DOHH2 (cell line): ENCODE results near the gene LCN15.

Source experiments
- EZH2phosphoT487 ChIP-seq: fragments of 200-600 bp; sonication (generic); IDR thresholded peaks from 2 replicates; pipeline ENCODE4 v1.6.1; 2017; ENCODE audit warnings: borderline replicate concordance, mild to moderate bottlenecking, antibody characterized with exemption, low read length, moderate library complexity, mixed read lengths
- TF ChIP-seq, protein P1 (sequence below): fragments of 200-600 bp; sonication (generic); IDR thresholded peaks from one replicate; pipeline ENCODE4 v1.5.1; 2014; ENCODE audit warnings: antibody characterized with exemption, mild to moderate bottlenecking, low read depth, low read length; ENCODE audit not compliant: poor library complexity, severe bottlenecking

DNA sequence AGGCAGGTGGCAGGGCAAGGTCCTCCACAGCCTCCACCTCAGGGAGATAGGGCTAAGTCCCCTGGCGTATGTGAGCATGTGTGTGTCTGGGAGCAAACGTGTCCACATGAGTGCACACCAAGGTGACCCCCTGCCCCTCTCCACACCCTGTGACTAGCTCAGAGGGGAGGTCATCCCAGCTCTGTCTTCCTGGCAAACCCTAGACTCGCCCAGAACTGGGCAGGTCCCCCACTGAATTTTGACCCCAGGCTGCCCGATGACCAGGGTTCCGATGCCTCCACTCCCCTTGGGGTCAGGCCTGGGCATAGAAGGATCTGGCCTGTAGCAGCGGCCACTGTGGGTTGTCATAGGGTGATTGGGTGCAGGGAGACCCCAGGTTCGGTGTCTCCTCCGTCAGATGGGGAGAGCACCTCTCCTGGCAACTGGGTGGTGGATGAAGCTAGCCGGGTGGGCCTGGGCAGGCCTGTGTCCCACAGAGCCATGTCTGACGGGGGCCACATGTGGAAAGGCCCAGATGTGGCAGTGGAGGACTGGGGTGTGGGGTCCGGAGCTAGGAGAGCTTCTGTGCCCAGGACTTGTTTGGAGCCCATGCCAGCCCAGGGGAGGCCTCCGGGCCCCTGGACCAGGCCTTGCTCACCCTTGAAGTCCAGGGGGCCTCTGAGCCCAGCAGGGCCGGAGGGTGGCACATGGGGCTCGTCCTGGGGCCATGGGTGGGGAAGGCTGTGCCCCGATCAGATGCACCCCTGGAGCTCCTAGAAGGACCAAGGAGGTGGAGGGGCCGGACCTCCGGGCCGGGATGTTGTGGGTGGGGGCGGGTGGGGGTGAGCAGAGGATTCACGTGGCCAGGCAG lies 45.7 kb downstream of the LCN15 start:
- TF ChIP-seq EZH2phosphoT487 = no peak
- TF ChIP-seq, protein P1, sequence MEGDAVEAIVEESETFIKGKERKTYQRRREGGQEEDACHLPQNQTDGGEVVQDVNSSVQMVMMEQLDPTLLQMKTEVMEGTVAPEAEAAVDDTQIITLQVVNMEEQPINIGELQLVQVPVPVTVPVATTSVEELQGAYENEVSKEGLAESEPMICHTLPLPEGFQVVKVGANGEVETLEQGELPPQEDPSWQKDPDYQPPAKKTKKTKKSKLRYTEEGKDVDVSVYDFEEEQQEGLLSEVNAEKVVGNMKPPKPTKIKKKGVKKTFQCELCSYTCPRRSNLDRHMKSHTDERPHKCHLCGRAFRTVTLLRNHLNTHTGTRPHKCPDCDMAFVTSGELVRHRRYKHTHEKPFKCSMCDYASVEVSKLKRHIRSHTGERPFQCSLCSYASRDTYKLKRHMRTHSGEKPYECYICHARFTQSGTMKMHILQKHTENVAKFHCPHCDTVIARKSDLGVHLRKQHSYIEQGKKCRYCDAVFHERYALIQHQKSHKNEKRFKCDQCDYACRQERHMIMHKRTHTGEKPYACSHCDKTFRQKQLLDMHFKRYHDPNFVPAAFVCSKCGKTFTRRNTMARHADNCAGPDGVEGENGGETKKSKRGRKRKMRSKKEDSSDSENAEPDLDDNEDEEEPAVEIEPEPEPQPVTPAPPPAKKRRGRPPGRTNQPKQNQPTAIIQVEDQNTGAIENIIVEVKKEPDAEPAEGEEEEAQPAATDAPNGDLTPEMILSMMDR = no peak
